ENCODE data around the gene GMFB. TPM values are rescaled to one million over a fixed set of nuclear protein-coding genes. Genes with fewer than 3 reads are reported as not detected.

Gene GMFB
- total RNA-seq, 1 donor, result 98.8 TPM

GRCh38 chr14:54480830-54481562 is 7.8 kb downstream of the GMFB start:
- Histone ChIP-seq H3K4me1 (ENCODE audit: insufficient read depth, low read length) (peaks cover 29% of the 10 kb centered on the region), H2AFZ (ENCODE audit: low read length) (no peak overlapping the region), H3K4me2 (ENCODE audit: insufficient read depth, low read length) (no peak overlapping the region), H3K27ac (ENCODE audit: low read depth, low read length) (peak overlapping the region; percentile 40), H3K79me2 (ENCODE audit: insufficient read depth, low read length) (peaks cover 63% of the 10 kb centered on the region), H3K36me3 (ENCODE audit: insufficient read depth, low read length) (peaks cover 33% of the 10 kb centered on the region), H3K27me3 (ENCODE audit: insufficient read depth, low read length) (no peaks in the 10 kb centered on the region), H3K9me3 (ENCODE audit: low read depth, low read length) (no peaks in the 10 kb centered on the region), H3K4me3 (ENCODE audit: insufficient read depth, low read length) (no peak overlapping the region), H4K20me1 (ENCODE audit: insufficient read depth, low read length) (peaks cover 4% of the 10 kb centered on the region)
- no peak for DNase-seq (ENCODE audit: insufficient read length, low spot score, missing footprints)
- no peak for TF ChIP-seq CTCF (IDR thresholded peaks at IDR 0.05; ENCODE audit: extremely low read depth, low read depth, low read length)

GRCh38 chr14:54478636-54479215 is 10.1 kb downstream of the GMFB start:
- Histone ChIP-seq H3K9me3 (ENCODE audit: low read depth, low read length) (no peaks in the 10 kb centered on the region), H3K4me2 (ENCODE audit: insufficient read depth, low read length) (no peak overlapping the region), H3K36me3 (ENCODE audit: insufficient read depth, low read length) (peaks cover 34% of the 10 kb centered on the region), H3K4me1 (ENCODE audit: insufficient read depth, low read length) (peaks cover 28% of the 10 kb centered on the region), H3K79me2 (ENCODE audit: insufficient read depth, low read length) (peaks cover 42% of the 10 kb centered on the region), H3K4me3 (ENCODE audit: insufficient read depth, low read length) (no peak overlapping the region), H4K20me1 (ENCODE audit: insufficient read depth, low read length) (peaks cover 4% of the 10 kb centered on the region), H2AFZ (ENCODE audit: low read length) (no peak overlapping the region), H3K27me3 (ENCODE audit: insufficient read depth, low read length) (no peaks in the 10 kb centered on the region), H3K27ac (ENCODE audit: low read depth, low read length) (peak overlapping the region; percentile 3)
- no peak for TF ChIP-seq CTCF (IDR thresholded peaks at IDR 0.05; ENCODE audit: extremely low read depth, low read depth, low read length)
- DNase-seq (ENCODE audit: insufficient read length, low spot score, missing footprints), result no peak

- peaks cover 15% of the 10 kb centered on the region for H3K79me2 ChIP-seq (ENCODE audit: insufficient read depth, low read length)
- H3K4me1 ChIP-seq (ENCODE audit: insufficient read depth, low read length), result peaks cover 13% of the 10 kb centered on the region
- no peak overlapping the region for H2AFZ ChIP-seq (ENCODE audit: low read length)
- no peak for DNase-seq (ENCODE audit: insufficient read length, low spot score, missing footprints)
- no peak for TF ChIP-seq CTCF (IDR thresholded peaks at IDR 0.05; ENCODE audit: extremely low read depth, low read depth, low read length)
- H3K27me3 ChIP-seq (ENCODE audit: insufficient read depth, low read length), result no peaks in the 10 kb centered on the region
- H3K4me2 ChIP-seq (ENCODE audit: insufficient read depth, low read length), result no peak overlapping the region
- no peak overlapping the region for H3K4me3 ChIP-seq (ENCODE audit: insufficient read depth, low read length)
- H3K36me3 ChIP-seq (ENCODE audit: insufficient read depth, low read length), result peaks cover 40% of the 10 kb centered on the region
- peak overlapping the region; percentile 27 for H3K27ac ChIP-seq (ENCODE audit: low read depth, low read length)
- H4K20me1 ChIP-seq (ENCODE audit: insufficient read depth, low read length), result peaks cover 2% of the 10 kb centered on the region
- H3K9me3 ChIP-seq (ENCODE audit: low read depth, low read length), result no peaks in the 10 kb centered on the region
These were observed 12.9 kb downstream of the GMFB start for GRCh38 chr14:54475911-54476310.

- peaks cover 2% of the 10 kb centered on the region for H4K20me1 ChIP-seq (ENCODE audit: insufficient read depth, low read length)
- peak overlapping the region; percentile 31 for H3K27ac ChIP-seq (ENCODE audit: low read depth, low read length)
- H3K36me3 ChIP-seq (ENCODE audit: insufficient read depth, low read length), result peaks cover 36% of the 10 kb centered on the region
- DNase-seq (ENCODE audit: insufficient read length, low spot score, missing footprints), result no peak
- H2AFZ ChIP-seq (ENCODE audit: low read length), result no peak overlapping the region
- peaks cover 11% of the 10 kb centered on the region for H3K79me2 ChIP-seq (ENCODE audit: insufficient read depth, low read length)
- no peak for TF ChIP-seq CTCF (IDR thresholded peaks at IDR 0.05; ENCODE audit: extremely low read depth, low read depth, low read length)
- H3K4me3 ChIP-seq (ENCODE audit: insufficient read depth, low read length), result no peak overlapping the region
- peaks cover 14% of the 10 kb centered on the region for H3K4me1 ChIP-seq (ENCODE audit: insufficient read depth, low read length)
- H3K27me3 ChIP-seq (ENCODE audit: insufficient read depth, low read length), result no peaks in the 10 kb centered on the region
- no peak overlapping the region for H3K4me2 ChIP-seq (ENCODE audit: insufficient read depth, low read length)
- H3K9me3 ChIP-seq (ENCODE audit: low read depth, low read length), result no peaks in the 10 kb centered on the region
These were observed 13.4 kb downstream of the GMFB start for GRCh38 chr14:54475187-54475899.
